Fibroblast of villous mesenchyme (primary cell): ENCODE results near the gene GNB2. TPM values are rescaled to one million over a fixed set of nuclear protein-coding genes. Genes with fewer than 3 reads are reported as not detected.

Source experiments
- DNase-seq: peaks from one replicate; pipeline ENCODE4 v3.0.0-alpha.2; 2010; ENCODE audit warnings: low read depth
- H3K4me3 ChIP-seq: 2 replicates; pipeline ENCODE4 v1.5.1; 2011; ENCODE audit warnings: low read depth, mild to moderate bottlenecking, low read length
- CTCF ChIP-seq: IDR thresholded peaks from 2 replicates; pipeline ENCODE4 v1.5.1; 2012; ENCODE audit warnings: low read depth, mild to moderate bottlenecking, low read length; ENCODE audit not compliant: insufficient read depth
- total RNA-seq: library from RNA; depleted of rRNA; stranded (reverse); fragments of >200 nt; gene quantifications from 2 replicates; pipeline ENCODE4 v1.2.3, GENCODE V29; 2012

GNB2 gene
- total RNA-seq, 1 donor, result 88.1 TPM

GRCh38 chr7:100675105-100675451 is 1.5 kb downstream of the GNB2 start:
- no peak for DNase-seq
- peak overlapping the region; percentile 95 for H3K4me3 ChIP-seq
- no peak for TF ChIP-seq CTCF

- DNase-seq, result peak; percentile 59
- H3K4me3 ChIP-seq, result peak overlapping the region; percentile 95
- no peak for TF ChIP-seq CTCF
Observed at GRCh38 chr7:100675581-100676350, 2.2 kb downstream of the GNB2 start.

- H3K4me3 ChIP-seq, result peak overlapping the region; percentile 95
- TF ChIP-seq CTCF, result no peak
- no peak for DNase-seq
Observed at GRCh38 chr7:100676501-100677306, 3.2 kb downstream of the GNB2 start.

GRCh38 chr7:100677308-100678267 is 4.0 kb downstream of the GNB2 start:
- DNase-seq, result no peak
- TF ChIP-seq CTCF, result no peak
- H3K4me3 ChIP-seq, result no peak overlapping the region

- TF ChIP-seq CTCF, result no peak
- H3K4me3 ChIP-seq, result no peak overlapping the region
- no peak for DNase-seq
Observed at GRCh38 chr7:100678291-100678984, 4.9 kb downstream of the GNB2 start.
